Coronary artery (tissue), 2 donors: ENCODE measurements around the gene CYP2A13.
A peak's percentile ranks its signal among the peaks of the same experiment; 100 is the strongest.
"Not testable (repeated sequence)": the region's sequence is repeated elsewhere in the genome, so short reads cannot be mapped to it uniquely, and the experiment has no call there.

ENCODE experiments used
- DNase-seq: peaks from one replicate; pipeline ENCODE4 v3.0.0-alpha.2; 2017; ENCODE audit warnings: low spot score
- H3K27ac ChIP-seq, 2 donors: fragments of 200-600 bp; sonication (generic); one replicate each; pipeline ENCODE4 v1.5.1; 2016 to 2019
- H3K4me3 ChIP-seq: fragments of 200-600 bp; sonication (generic); 2 replicates; pipeline ENCODE4 v1.5.1; 2016; ENCODE audit warnings: mild to moderate bottlenecking, moderate library complexity
- TF ChIP-seq, protein P1 (sequence below): fragments of 200-600 bp; sonication (generic); IDR thresholded peaks from one replicate; pipeline ENCODE4 v1.5.1; 2019; ENCODE audit warnings: antibody characterized with exemption

The CYP2A13 gene

DNA sequence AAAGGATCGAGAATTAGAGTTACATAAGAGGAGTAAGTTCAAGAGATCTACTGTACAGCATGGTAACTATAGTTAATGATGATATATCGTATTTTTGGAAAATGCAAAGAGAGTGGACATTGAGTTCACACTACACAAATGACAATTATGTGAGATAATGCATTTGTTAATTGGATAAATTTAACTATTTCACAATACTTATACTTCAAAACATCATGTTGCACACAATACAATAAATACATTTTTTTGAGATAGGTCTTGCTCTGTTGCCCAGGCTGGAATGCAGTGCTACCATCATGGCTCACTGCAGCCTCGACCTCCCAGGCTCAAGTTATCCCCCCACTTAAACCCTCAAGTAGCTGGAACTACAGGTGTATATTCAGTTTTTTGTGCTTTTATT, 17.9 kb downstream of the CYP2A13 start:
- TF ChIP-seq, protein P1, sequence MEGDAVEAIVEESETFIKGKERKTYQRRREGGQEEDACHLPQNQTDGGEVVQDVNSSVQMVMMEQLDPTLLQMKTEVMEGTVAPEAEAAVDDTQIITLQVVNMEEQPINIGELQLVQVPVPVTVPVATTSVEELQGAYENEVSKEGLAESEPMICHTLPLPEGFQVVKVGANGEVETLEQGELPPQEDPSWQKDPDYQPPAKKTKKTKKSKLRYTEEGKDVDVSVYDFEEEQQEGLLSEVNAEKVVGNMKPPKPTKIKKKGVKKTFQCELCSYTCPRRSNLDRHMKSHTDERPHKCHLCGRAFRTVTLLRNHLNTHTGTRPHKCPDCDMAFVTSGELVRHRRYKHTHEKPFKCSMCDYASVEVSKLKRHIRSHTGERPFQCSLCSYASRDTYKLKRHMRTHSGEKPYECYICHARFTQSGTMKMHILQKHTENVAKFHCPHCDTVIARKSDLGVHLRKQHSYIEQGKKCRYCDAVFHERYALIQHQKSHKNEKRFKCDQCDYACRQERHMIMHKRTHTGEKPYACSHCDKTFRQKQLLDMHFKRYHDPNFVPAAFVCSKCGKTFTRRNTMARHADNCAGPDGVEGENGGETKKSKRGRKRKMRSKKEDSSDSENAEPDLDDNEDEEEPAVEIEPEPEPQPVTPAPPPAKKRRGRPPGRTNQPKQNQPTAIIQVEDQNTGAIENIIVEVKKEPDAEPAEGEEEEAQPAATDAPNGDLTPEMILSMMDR: no peak
- no peak overlapping the region for H3K4me3 ChIP-seq

DNA sequence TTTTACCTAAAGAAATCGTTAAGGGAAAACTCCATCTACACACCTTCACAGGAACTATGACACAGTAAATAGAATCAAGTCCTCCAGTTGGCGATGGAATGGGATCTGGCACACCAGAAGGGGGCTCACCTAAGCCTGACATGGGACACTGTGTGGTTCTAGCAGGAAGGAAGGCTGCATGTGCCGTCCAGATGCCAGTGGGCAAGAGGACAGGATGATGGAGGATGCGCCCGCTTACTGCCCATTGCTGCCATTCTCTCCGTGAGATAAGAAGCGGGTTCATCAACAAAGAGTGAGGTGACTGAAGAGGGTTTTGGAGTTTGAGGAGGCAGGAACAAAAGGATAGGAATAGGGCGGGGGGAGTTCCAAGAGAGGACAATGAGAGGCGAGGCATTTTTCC, 23.0 kb downstream of the CYP2A13 start:
- peak; percentile 55 for DNase-seq
- H3K4me3 ChIP-seq: no peak overlapping the region
- TF ChIP-seq, protein P1: no peak
- no peak overlapping the region for H3K27ac ChIP-seq

More for the DNA sequence above, 17.9 kb downstream of the CYP2A13 start:
- H3K27ac ChIP-seq: no peak overlapping the region
- peak; percentile 3 for DNase-seq

DNA sequence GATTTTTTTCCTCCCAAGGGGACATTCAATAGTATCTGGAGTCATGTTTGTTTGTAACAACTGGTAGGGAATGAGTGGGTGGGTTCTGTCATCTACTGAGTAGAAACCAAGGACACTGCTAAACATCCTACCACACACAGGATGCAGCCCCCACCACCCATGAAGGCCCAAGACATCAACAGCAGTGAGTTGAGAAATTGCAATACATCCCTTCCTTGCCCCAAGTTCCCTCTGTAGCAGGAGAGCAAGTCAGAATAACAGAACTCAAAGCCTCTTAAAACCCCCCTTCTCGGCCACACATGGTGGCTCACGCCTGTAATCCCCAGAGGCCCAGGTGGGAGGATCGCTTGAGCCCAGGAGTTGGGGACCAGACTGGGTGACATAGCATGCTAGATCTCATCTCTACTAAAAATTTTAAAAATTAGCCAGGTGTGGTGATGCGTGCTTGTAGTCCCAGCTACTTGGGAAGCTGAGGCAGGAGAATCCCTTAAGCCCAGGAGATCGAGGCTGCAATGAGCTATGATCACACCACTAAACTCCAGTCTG, 23.6 kb downstream of the CYP2A13 start:
- TF ChIP-seq, protein P1: no peak
- no peak overlapping the region for H3K4me3 ChIP-seq

DNA sequence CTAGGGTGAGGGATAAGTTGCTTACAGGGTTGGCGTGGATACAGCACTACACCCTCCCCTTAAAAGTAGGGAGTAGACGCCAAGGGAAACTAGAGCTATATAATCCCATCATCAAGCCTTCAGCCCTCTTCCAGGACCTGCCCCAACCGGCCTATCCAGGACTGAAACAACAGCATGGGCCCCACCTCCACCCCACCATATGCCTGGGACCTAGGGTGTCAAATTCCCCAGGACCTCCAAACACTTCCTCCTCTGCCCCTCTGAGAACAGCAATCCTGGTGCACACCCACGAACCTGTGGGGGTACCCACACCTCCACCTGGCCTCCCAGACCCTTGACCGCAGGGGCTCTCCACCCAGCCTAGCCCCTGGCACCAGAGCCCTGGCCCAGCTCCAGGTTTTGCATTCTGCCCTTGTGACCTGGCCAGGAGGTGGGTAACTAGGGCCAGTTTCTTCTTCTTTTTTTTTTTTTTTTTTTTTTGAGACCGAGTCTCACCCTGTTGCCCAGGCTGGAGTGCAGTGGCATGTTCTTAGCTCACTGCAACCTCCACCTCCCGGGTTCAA, 24.6 kb downstream of the CYP2A13 start:
- TF ChIP-seq, protein P1: no peak
- Histone ChIP-seq H3K4me3 (no peak overlapping the region), H3K27ac (no peak overlapping the region)
- DNase-seq: peak; percentile 35

More for the DNA sequence above, 23.6 kb downstream of the CYP2A13 start:
- no peak overlapping the region for H3K27ac ChIP-seq
- peak; percentile 24 for DNase-seq

DNA sequence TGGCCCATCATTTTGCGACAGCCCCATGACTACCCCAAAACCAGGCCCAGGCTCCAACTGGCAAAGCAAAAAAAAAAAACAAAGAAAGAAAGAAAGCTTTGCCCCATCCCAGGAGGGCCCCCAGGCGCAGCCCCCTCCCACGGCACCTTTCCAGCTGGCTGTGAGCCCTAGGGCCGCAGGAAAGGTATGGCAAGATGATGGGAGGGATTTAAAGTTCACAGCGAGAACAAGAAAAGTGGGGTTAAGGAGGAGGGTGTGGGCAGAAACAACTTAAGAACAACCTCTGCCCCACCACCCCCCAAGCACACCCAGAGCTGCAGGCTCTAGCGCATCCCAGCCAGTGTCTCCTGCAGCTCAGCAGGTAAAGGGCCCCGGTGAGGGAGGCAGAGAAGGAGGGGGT, 25.9 kb downstream of the CYP2A13 start, which contains the start of gene CYP2F1:
Gene CYP2F1 (plus strand): TSS at position 301 of the 400 bp plus-strand sequence. CDS start 1,757 bp downstream, outside the sequence.
- DNase-seq: peak; percentile 22

DNA sequence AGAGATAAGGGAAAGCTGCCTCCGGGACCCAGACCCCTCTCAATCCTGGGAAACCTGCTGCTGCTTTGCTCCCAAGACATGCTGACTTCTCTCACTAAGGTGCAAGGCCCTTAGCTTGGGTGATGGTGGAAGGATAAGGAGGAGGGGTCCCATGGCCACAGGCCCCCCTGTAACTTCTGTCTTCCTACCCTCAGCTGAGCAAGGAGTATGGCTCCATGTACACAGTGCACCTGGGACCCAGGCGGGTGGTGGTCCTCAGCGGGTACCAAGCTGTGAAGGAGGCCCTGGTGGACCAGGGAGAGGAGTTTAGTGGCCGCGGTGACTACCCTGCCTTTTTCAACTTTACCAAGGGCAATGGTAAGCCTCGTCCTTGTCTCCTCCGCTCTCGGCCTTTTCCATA, 28.0 kb downstream of the CYP2A13 start:
- no peak overlapping the region for H3K27ac ChIP-seq
- TF ChIP-seq, protein P1: no peak
- H3K4me3 ChIP-seq: no peak overlapping the region
- peak; percentile 40 for DNase-seq

More for the DNA sequence above, 25.9 kb downstream of the CYP2A13 start, which contains the start of gene CYP2F1:
- Histone ChIP-seq H3K4me3 (no peak within 1 kb of the TSS), H3K27ac (no peak within 1 kb of the TSS)
- TF ChIP-seq, protein P1: no peak

DNA sequence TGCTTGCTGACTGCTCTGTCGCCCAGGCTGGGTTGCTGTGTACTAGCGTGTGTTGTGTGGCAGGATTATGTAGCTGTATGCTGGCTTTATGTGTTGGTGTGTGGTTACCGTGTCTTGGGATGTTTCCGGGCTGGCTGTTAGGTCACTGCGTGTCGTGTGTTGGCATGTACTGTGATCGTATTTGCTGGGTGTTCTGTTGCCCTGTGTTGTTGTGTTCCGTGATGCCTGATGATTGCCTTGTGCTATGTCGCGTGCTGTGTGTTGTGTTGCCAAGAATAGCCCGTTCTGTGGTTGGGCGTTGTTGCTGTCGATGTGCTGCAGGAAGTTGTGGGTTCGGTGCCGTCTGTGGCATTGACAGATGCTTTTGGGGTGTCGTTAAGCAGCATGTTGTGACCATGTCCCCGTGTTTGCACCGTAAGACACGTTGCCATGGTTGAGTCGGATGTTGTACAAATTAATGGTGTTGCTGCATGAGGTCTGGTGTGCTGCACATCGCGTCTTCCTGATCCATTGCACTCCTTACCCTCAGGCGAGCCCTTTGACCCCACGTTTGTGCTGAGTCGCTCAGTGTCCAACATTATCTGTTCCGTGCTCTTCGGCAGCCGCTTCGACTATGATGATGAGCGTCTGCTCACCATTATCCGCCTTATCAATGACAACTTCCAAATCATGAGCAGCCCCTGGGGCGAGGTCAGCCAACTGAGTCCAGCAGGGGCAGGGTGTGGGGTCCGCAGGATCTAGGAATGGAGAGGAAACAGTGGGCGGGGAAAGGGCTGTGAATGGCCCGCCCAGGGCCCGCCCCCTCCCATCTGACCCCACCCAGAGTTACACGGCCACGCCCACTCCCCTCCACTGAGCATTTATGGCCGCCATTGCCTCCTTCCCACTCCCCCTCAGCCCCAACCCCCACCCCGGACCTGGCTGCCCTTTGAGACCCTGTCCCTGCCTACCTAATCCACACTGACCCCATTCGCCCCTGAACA, 33.0 kb downstream of the CYP2A13 start:
- not testable (repeated sequence) for H3K27ac ChIP-seq, H3K4me3 ChIP-seq, DNase-seq

DNA sequence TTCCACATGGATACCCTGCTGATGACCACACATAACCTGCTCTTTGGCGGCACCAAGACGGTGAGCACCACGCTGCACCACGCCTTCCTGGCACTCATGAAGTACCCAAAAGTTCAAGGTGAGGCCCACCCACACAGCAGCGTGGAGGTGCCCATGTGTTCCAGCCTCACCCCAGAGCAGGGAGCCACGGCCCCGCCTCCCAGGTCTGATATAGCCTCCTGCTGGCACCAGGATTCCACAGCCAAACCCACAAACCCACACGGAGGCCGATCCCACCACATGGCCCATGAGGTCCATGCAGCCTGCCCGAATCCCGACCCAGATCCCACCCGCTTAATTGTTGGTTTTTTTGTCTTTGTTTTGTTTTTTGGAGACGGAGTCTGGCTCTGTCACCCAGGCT, 34.6 kb downstream of the CYP2A13 start:
- DNase-seq, H3K27ac ChIP-seq, H3K4me3 ChIP-seq: not testable (repeated sequence)
